Neural progenitor cell (in vitro differentiated cells): Measurements from ENCODE around the gene USP48. TPM values are rescaled to one million over a fixed set of nuclear protein-coding genes. Genes with fewer than 3 reads are reported as not detected.

Experiments
- DNase-seq: peaks from one replicate; pipeline ENCODE4 v3.0.0-alpha.2; 2016; ENCODE audit warnings: low spot score
- H2AFZ ChIP-seq: fragments of 200-600 bp; sonication (generic); replicated peaks from 2 replicates; pipeline ENCODE4 v1.6.1; 2016; ENCODE audit warnings: antibody characterized with exemption
- H3F3A ChIP-seq: fragments of 200-600 bp; sonication (generic); 2 replicates; pipeline ENCODE4 v1.6.1; 2016; ENCODE audit warnings: antibody characterized with exemption, low read depth
- H3K27ac ChIP-seq: fragments of 200-600 bp; sonication (generic); 2 replicates; pipeline ENCODE4 v1.5.1; 2016; ENCODE audit warnings: mild to moderate bottlenecking
- H3K27me3 ChIP-seq: fragments of 200-600 bp; sonication (generic); 2 replicates; pipeline ENCODE4 v1.6.1; 2016; ENCODE audit warnings: mild to moderate bottlenecking, moderate library complexity
- H3K36me3 ChIP-seq: fragments of 200-600 bp; sonication (generic); 2 replicates; pipeline ENCODE4 v1.5.1; 2016
- H3K4me1 ChIP-seq: fragments of 200-600 bp; sonication (generic); 2 replicates; pipeline ENCODE4 v1.6.1; 2016; ENCODE audit warnings: mixed run types
- H3K4me2 ChIP-seq: fragments of 200-600 bp; sonication (generic); 2 replicates; pipeline ENCODE4 v1.6.1; 2016
- H3K4me3 ChIP-seq: fragments of 200-600 bp; sonication (generic); 2 replicates; pipeline ENCODE4 v1.5.1; 2016
- H3K79me2 ChIP-seq: fragments of 200-600 bp; sonication (generic); 2 replicates; pipeline ENCODE4 v1.6.1; 2016; ENCODE audit warnings: low read depth
- H3K9ac ChIP-seq: fragments of 200-600 bp; sonication (generic); 2 replicates; pipeline ENCODE4 v1.6.1; 2016
- H3K9me3 ChIP-seq: fragments of 200-600 bp; sonication (generic); 2 replicates; pipeline ENCODE4 v1.5.1; 2016; ENCODE audit warnings: low read depth
- H4K20me1 ChIP-seq: fragments of 200-600 bp; sonication (generic); 2 replicates; pipeline ENCODE4 v1.6.1; 2016; ENCODE audit warnings: low read depth
- H3K27ac Mint-ChIP-seq: 3 replicates; pipeline ENCODE4 v1.8.0; 2021; ENCODE audit warnings: mixed read lengths
- H3K27me3 Mint-ChIP-seq: 2 replicates; pipeline ENCODE4 v1.8.0; 2022; ENCODE audit warnings: low read depth, mild to moderate bottlenecking, inconsistent platforms, moderate library complexity, mixed read lengths; ENCODE audit not compliant: insufficient read depth
- H3K36me3 Mint-ChIP-seq: 3 replicates; pipeline ENCODE4 v1.8.0; 2021; ENCODE audit warnings: mixed read lengths
- H3K4me1 Mint-ChIP-seq: 3 replicates; pipeline ENCODE4 v1.8.0; 2021; ENCODE audit warnings: mixed read lengths
- H3K4me3 Mint-ChIP-seq: 3 replicates; pipeline ENCODE4 v1.8.0; 2021; ENCODE audit warnings: mild to moderate bottlenecking, moderate library complexity, mixed read lengths
- H3K9me3 Mint-ChIP-seq: 3 replicates; pipeline ENCODE4 v1.8.0; 2020; ENCODE audit warnings: mixed read lengths
- EZH2 ChIP-seq: fragments of 200-600 bp; sonication (generic); IDR thresholded peaks from 2 replicates; pipeline ENCODE4 v1.6.1; 2017; ENCODE audit warnings: antibody characterized with exemption, mild to moderate bottlenecking, moderate library complexity
- EZH2phosphoT487 ChIP-seq: fragments of 200-600 bp; sonication (generic); IDR thresholded peaks from 2 replicates; pipeline ENCODE4 v1.6.1; 2017; ENCODE audit warnings: antibody characterized with exemption
- total RNA-seq: library from RNA; depleted of rRNA; stranded (reverse); fragments of >200 nt; gene quantifications from 2 replicates; pipeline ENCODE4 v1.2.3, GENCODE V29; 2015; ENCODE audit warnings: low replicate concordance
- TF ChIP-seq, protein P1 (sequence below): fragments of 200-600 bp; sonication (generic); IDR thresholded peaks from 2 replicates; pipeline ENCODE4 v1.5.1; 2017; ENCODE audit warnings: antibody characterized with exemption, mild to moderate bottlenecking

The USP48 gene
- total RNA-seq, 1 donor from 2014 or later, result 50.3 TPM

DNA sequence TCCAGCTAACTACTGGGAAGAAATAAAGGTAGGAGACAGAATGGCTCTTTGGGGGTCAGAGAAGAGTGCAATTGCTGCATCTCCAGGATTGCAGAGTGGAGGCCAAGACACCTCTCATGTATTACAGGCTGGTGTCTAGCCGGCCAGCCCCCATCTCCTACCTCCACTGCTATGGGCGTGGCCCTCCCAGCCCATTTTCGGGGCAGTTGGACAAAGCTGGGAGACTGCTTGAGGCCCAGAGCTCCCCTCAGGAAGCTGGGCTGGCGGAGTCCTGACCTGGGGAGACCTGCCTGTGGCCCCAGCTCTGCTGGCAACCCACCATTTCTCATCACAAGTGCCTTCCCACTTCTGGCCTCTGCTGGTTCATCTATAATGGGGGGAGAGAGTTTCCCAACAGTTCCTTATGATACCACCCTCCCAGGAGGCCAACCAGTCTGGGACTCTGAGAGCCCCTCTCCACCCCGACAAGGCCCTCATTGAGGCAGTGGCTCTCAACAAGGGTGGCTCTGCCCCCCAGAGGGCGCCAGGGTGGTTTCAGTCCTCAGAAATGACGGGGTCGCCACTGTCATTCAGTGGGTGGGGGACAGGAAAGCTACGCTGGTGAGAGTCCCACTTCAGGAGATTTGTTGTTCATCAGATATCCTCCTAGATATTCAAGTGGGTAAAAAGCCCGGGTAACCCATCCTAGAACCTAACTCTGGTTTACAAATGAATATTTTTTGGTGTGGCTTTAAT is 125.3 kb downstream of the USP48 start:
- Histone ChIP-seq H2AFZ (no peak overlapping the region), H3K4me3 (no peak overlapping the region), H3K79me2 (no peaks in the 10 kb centered on the region), H3K4me1 (peaks cover under 1% of the 10 kb centered on the region), H3F3A (peaks cover 12% of the 10 kb centered on the region), H3K36me3 (no peaks in the 10 kb centered on the region), H3K4me2 (no peak overlapping the region), H3K9ac (no peak overlapping the region), H4K20me1 (peaks cover 20% of the 10 kb centered on the region), H3K9me3 (no peaks in the 10 kb centered on the region), H3K27me3 (peaks cover 41% of the 10 kb centered on the region), H3K27ac (no peak overlapping the region)
- H3K4me1 Mint-ChIP-seq, result peaks cover 4% of the 10 kb centered on the region
- H3K4me3 Mint-ChIP-seq, result no peak overlapping the region
- TF ChIP-seq EZH2phosphoT487 (no peak), EZH2 (no peak)
- TF ChIP-seq, protein P1, sequence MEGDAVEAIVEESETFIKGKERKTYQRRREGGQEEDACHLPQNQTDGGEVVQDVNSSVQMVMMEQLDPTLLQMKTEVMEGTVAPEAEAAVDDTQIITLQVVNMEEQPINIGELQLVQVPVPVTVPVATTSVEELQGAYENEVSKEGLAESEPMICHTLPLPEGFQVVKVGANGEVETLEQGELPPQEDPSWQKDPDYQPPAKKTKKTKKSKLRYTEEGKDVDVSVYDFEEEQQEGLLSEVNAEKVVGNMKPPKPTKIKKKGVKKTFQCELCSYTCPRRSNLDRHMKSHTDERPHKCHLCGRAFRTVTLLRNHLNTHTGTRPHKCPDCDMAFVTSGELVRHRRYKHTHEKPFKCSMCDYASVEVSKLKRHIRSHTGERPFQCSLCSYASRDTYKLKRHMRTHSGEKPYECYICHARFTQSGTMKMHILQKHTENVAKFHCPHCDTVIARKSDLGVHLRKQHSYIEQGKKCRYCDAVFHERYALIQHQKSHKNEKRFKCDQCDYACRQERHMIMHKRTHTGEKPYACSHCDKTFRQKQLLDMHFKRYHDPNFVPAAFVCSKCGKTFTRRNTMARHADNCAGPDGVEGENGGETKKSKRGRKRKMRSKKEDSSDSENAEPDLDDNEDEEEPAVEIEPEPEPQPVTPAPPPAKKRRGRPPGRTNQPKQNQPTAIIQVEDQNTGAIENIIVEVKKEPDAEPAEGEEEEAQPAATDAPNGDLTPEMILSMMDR, result no peak
- H3K27me3 Mint-ChIP-seq, result peaks cover 29% of the 10 kb centered on the region
- H3K27ac Mint-ChIP-seq, result no peak overlapping the region
- DNase-seq, result peak; percentile 36
- no peaks in the 10 kb centered on the region for H3K9me3 Mint-ChIP-seq
- no peaks in the 10 kb centered on the region for H3K36me3 Mint-ChIP-seq

DNA sequence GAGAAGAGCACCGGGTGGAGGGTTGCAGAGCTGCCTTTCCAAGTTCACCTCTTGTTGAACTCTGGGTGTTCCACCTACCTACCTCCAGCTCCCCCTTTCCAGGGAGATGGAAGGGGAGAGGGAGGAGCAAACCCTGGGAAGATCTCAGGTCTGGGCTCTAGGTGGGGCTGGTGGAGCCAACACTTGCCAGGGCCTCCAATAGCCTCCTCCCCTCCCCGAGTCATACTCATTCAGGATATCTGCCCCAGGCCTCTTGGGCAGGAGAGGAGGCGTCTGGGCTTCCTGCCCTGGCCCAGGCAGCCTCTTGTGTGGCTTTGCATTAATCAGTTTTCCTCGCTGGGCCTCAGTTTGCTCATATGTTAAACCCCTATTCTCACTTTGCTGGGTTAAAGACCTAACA is 127.2 kb downstream of the USP48 start:
- Mint-ChIP-seq H3K27me3 (peaks cover 33% of the 10 kb centered on the region), H3K4me3 (no peak overlapping the region), H3K36me3 (no peaks in the 10 kb centered on the region), H3K27ac (no peak overlapping the region), H3K4me1 (peaks cover 16% of the 10 kb centered on the region), H3K9me3 (no peaks in the 10 kb centered on the region)
- Histone ChIP-seq H3K79me2 (no peaks in the 10 kb centered on the region), H3K36me3 (no peaks in the 10 kb centered on the region), H3K4me3 (no peak overlapping the region), H3K9me3 (no peaks in the 10 kb centered on the region), H3K27me3 (peaks cover 44% of the 10 kb centered on the region), H3K4me1 (peaks cover 13% of the 10 kb centered on the region), H3K27ac (no peak overlapping the region), H3K4me2 (no peak overlapping the region), H4K20me1 (peaks cover 30% of the 10 kb centered on the region), H3K9ac (no peak overlapping the region), H3F3A (peaks cover 28% of the 10 kb centered on the region), H2AFZ (no peak overlapping the region)
- DNase-seq, result peak; percentile 56
- TF ChIP-seq, protein P1, result peak; percentile 36
- TF ChIP-seq EZH2, result no peak

DNA sequence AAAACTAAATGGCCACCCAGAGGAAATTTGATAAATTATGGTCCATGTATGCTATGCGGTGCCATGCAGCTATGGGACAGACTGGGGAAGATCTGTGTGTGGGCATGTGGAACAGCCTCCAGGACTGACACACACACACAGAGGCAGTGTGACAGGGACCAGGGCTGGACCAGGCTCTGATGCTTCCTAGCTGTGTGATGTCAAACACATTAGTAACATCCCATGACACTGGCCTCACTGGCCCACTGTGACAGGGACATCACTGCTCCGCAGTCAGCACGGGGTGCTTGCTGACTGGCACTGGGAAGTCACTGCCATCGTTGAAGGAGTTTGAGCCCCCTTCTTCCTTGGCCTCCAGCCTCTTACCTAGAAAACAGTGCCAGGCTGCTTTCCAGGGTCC is 127.7 kb downstream of the USP48 start:
- peaks cover 34% of the 10 kb centered on the region for H3K27me3 Mint-ChIP-seq
- Histone ChIP-seq H3K9me3 (no peaks in the 10 kb centered on the region), H3K27me3 (peaks cover 44% of the 10 kb centered on the region), H4K20me1 (peaks cover 30% of the 10 kb centered on the region), H3K4me1 (peaks cover 14% of the 10 kb centered on the region), H3F3A (peaks cover 30% of the 10 kb centered on the region), H3K36me3 (no peaks in the 10 kb centered on the region), H3K9ac (no peak overlapping the region), H3K4me3 (no peak overlapping the region), H3K4me2 (no peak overlapping the region), H2AFZ (no peak overlapping the region), H3K27ac (no peak overlapping the region), H3K79me2 (no peaks in the 10 kb centered on the region)
- no peaks in the 10 kb centered on the region for H3K36me3 Mint-ChIP-seq
- DNase-seq, result no peak
- no peak overlapping the region for H3K4me3 Mint-ChIP-seq
- TF ChIP-seq, protein P1, result no peak
- TF ChIP-seq EZH2phosphoT487 (no peak), EZH2 (no peak)
- H3K4me1 Mint-ChIP-seq, result peaks cover 16% of the 10 kb centered on the region
- no peaks in the 10 kb centered on the region for H3K9me3 Mint-ChIP-seq
- no peak overlapping the region for H3K27ac Mint-ChIP-seq
